OCI-LY7 (cell line): ENCODE results near the gene NAALADL2. TPM values are rescaled to one million over a fixed set of nuclear protein-coding genes. Genes with fewer than 3 reads are reported as not detected.

Experiments used
- BruUV-seq: library from RNA; stranded (reverse); fragments of 400-500 nt; replicated peaks from 2 replicates; lab custom pipeline; 2021; lab: Mats Ljungman, UMichigan
- CTCF ChIA-PET: fragments of 300-600 bp; sonication (Branson Sonifier 250); formaldehyde crosslinking; loops from one replicate; lab custom pipeline; 2022; ENCODE audit warnings: antibody characterized with exemption; ENCODE audit not compliant: unreplicated experiment; lab: Charles Lee
- POLR2A ChIA-PET: fragments of 300-600 bp; sonication (Branson Sonifier 250); formaldehyde crosslinking; loops from one replicate; lab custom pipeline; 2022; ENCODE audit warnings: antibody characterized with exemption; lab: Charles Lee
- DNase-seq: peaks from one replicate; pipeline ENCODE4 v3.0.0-alpha.2; 2015; ENCODE audit warnings: low spot score
- H2AFZ ChIP-seq: fragments of 200-600 bp; sonication (generic), shearing (Covaris generic); 2 replicates; pipeline ENCODE4 v1.6.1; 2014; ENCODE audit warnings: mild to moderate bottlenecking, antibody characterized with exemption, low read length, moderate library complexity
- H3K27ac ChIP-seq: fragments of 200-600 bp; sonication (generic); 2 replicates; pipeline ENCODE4 v1.5.1; 2014; ENCODE audit warnings: mixed run types, low read depth, mild to moderate bottlenecking, moderate library complexity, low read length, inconsistent platforms; ENCODE audit not compliant: poor library complexity, severe bottlenecking
- H3K36me3 ChIP-seq: fragments of 200-600 bp; sonication (generic); 2 replicates; pipeline ENCODE4 v1.6.1; 2014; ENCODE audit warnings: mild to moderate bottlenecking, antibody characterized with exemption, low read length, moderate library complexity, mixed read lengths; ENCODE audit not compliant: insufficient read depth
- H3K4me1 ChIP-seq: fragments of 200-600 bp; sonication (generic); 2 replicates; pipeline ENCODE4 v1.5.1; 2014; ENCODE audit warnings: mild to moderate bottlenecking, low read length; ENCODE audit not compliant: insufficient read depth, poor library complexity, severe bottlenecking
- H3K4me2 ChIP-seq: fragments of 200-600 bp; sonication (generic); 2 replicates; pipeline ENCODE4 v1.6.1; 2014; ENCODE audit warnings: mild to moderate bottlenecking, low read length
- H3K4me3 ChIP-seq: fragments of 200-600 bp; sonication (generic); 2 replicates; pipeline ENCODE4 v1.5.1; 2014; ENCODE audit warnings: mild to moderate bottlenecking, low read depth, low read length; ENCODE audit not compliant: poor library complexity, severe bottlenecking
- H3K79me2 ChIP-seq: fragments of 200-600 bp; sonication (generic); 2 replicates; pipeline ENCODE4 v1.6.1; 2016; ENCODE audit warnings: low read depth, mild to moderate bottlenecking, low read length, moderate library complexity, mixed read lengths; ENCODE audit not compliant: insufficient read depth
- H3K9me2 ChIP-seq: fragments of 200-600 bp; sonication (generic); 2 replicates; pipeline ENCODE4 v1.6.1; 2016; ENCODE audit warnings: mild to moderate bottlenecking, low read length, mixed read lengths; ENCODE audit not compliant: insufficient read depth
- H3K9me3 ChIP-seq: fragments of 200-600 bp; sonication (generic); 2 replicates; pipeline ENCODE4 v1.6.1; 2014; ENCODE audit warnings: mild to moderate bottlenecking, mixed run types, low read length, mixed read lengths
- H4K20me1 ChIP-seq: fragments of 200-600 bp; sonication (generic); 2 replicates; pipeline ENCODE4 v1.6.1; 2014; ENCODE audit warnings: mild to moderate bottlenecking, antibody characterized with exemption, low read length, moderate library complexity, mixed read lengths; ENCODE audit not compliant: insufficient read depth
- EZH2phosphoT487 ChIP-seq: fragments of 200-600 bp; sonication (generic); IDR thresholded peaks from 2 replicates; pipeline ENCODE4 v1.6.1; 2018; ENCODE audit warnings: low read depth, borderline replicate concordance, mild to moderate bottlenecking, mixed run types, antibody characterized with exemption, low read length, moderate library complexity, mixed read lengths
- intact Hi-C: fragments of 100-400 bp; cut with micrococcal nuclease; formaldehyde crosslinking; loops from one replicate; pipeline ENCODE4 v1.10.0; 2022; ENCODE audit not compliant: unreplicated experiment
- total RNA-seq, 2 experiments: library from RNA; depleted of rRNA in 1 of 2; stranded (reverse); fragments of >200 nt in 1 of 2; shearing (Covaris generic) in 1 of 2; gene quantifications; 2 replicates each; pipeline ENCODE4 v1.2.3, GENCODE V29; 2014 to 2022
- TF ChIP-seq, protein P1 (sequence below): fragments of 200-600 bp; sonication (generic); conservative IDR thresholded peaks from 2 replicates; pipeline ENCODE4 v1.5.1; 2014; ENCODE audit warnings: mild to moderate bottlenecking, antibody characterized with exemption, low read length, moderate library complexity, mixed read lengths

Gene NAALADL2
- total RNA-seq, 2 experiments from 2014 or later = 0.25 to 0.70 TPM

GRCh38 chr3:174957081-174957480 is 97.9 kb downstream of the NAALADL2 start:
- ChIA-PET POLR2A (no interaction called here), CTCF (interaction anchor here (0.6 kb wide), 1 partner anchor 11 kb away, joined by 3 read pairs; no protein-coding TSS in a partner anchor)
- Histone ChIP-seq H3K27ac (no peak overlapping the region), H2AFZ (no peak overlapping the region), H4K20me1 (no peaks in the 10 kb centered on the region), H3K79me2 (no peaks in the 10 kb centered on the region), H3K4me2 (no peak overlapping the region), H3K9me3 (no peaks in the 10 kb centered on the region), H3K4me3 (no peak overlapping the region), H3K4me1 (no peaks in the 10 kb centered on the region), H3K9me2 (no peaks in the 10 kb centered on the region), H3K36me3 (no peaks in the 10 kb centered on the region)
- intact Hi-C loops = no loop called here
- no peak for DNase-seq
- no TSS peak for BruUV-seq
- TF ChIP-seq, protein P1, sequence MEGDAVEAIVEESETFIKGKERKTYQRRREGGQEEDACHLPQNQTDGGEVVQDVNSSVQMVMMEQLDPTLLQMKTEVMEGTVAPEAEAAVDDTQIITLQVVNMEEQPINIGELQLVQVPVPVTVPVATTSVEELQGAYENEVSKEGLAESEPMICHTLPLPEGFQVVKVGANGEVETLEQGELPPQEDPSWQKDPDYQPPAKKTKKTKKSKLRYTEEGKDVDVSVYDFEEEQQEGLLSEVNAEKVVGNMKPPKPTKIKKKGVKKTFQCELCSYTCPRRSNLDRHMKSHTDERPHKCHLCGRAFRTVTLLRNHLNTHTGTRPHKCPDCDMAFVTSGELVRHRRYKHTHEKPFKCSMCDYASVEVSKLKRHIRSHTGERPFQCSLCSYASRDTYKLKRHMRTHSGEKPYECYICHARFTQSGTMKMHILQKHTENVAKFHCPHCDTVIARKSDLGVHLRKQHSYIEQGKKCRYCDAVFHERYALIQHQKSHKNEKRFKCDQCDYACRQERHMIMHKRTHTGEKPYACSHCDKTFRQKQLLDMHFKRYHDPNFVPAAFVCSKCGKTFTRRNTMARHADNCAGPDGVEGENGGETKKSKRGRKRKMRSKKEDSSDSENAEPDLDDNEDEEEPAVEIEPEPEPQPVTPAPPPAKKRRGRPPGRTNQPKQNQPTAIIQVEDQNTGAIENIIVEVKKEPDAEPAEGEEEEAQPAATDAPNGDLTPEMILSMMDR = no peak
- no peak for TF ChIP-seq EZH2phosphoT487

DNA sequence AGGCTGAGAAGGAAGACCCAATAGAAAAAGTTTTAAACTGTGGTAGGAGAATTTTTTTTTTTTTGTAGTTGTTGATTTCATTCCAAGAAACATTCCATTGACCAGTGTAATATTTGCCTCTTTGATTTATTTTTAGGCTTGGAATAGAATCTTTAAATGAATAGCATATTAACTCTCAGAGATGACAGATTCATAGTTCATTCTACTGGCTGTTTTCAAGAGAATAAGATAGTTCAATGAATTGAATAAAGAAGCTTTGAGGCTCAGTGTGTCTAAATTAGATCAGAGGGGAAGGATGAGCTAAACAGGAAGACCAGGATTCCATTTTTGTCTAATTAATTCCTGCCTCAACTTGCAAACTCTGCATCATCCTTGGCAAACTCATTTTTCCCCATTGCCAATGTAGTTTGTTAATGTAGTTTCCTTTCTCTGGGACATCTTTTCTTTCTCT is 98.4 kb downstream of the NAALADL2 start:
- DNase-seq = no peak
- ChIA-PET CTCF (interaction anchor here (0.6 kb wide), 1 partner anchor 10 kb away, joined by 3 read pairs; no protein-coding TSS in a partner anchor), POLR2A (no interaction called here)
- H3K27ac ChIP-seq = no peak overlapping the region
- H3K36me3 ChIP-seq = no peaks in the 10 kb centered on the region
- TF ChIP-seq, protein P1 = no peak
- no peak for TF ChIP-seq EZH2phosphoT487
- no TSS peak for BruUV-seq
- no peaks in the 10 kb centered on the region for H4K20me1 ChIP-seq
- H2AFZ ChIP-seq = no peak overlapping the region
- H3K4me2 ChIP-seq = no peak overlapping the region
- no peaks in the 10 kb centered on the region for H3K79me2 ChIP-seq
- H3K9me3 ChIP-seq = no peaks in the 10 kb centered on the region
- no peaks in the 10 kb centered on the region for H3K9me2 ChIP-seq
- intact Hi-C loops = no loop called here
- no peaks in the 10 kb centered on the region for H3K4me1 ChIP-seq
- no peak overlapping the region for H3K4me3 ChIP-seq

DNA sequence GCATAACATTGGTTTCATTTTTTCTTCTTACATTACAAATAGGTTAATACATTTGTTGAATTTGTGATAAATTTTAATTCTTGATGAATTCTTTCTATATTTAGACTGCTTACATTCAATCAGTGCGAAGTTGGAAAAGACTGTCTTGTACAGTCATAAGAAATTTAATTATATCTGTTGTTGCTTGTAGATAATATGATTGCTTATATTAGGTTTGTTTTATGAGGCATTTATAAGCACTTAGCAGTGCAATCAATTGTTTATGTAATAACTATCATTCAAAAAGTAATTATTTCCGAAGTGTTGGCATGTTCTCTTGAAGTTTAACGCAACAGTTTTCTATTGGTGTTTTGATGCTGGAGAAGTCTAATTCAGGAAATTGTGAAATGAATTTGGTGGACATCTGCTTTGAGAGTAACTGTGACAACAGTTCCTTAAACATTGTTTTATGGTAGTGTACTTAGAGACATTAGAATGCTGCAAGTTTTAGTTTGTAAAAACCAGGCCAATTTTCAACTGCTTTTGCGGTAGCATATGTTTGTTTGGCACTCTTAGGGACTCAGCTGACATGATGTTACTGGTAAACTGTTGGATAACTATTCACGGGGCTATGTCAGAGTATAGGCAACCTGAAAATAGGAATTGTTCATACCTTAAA is 99.7 kb downstream of the NAALADL2 start:
- Histone ChIP-seq H4K20me1 (no peaks in the 10 kb centered on the region), H3K9me2 (no peaks in the 10 kb centered on the region), H2AFZ (no peak overlapping the region), H3K4me1 (no peaks in the 10 kb centered on the region), H3K4me3 (no peak overlapping the region), H3K27ac (no peak overlapping the region), H3K79me2 (no peaks in the 10 kb centered on the region), H3K4me2 (no peak overlapping the region), H3K36me3 (no peaks in the 10 kb centered on the region), H3K9me3 (no peaks in the 10 kb centered on the region)
- CTCF ChIA-PET = no interaction called here
- DNase-seq = no peak
- BruUV-seq = no TSS peak
- TF ChIP-seq, protein P1 = no peak
- TF ChIP-seq EZH2phosphoT487 = no peak
- POLR2A ChIA-PET = no interaction called here
- intact Hi-C loops = no loop called here
